ENCODE data around the gene GATA6. TPM values are rescaled to one million over a fixed set of nuclear protein-coding genes. Genes with fewer than 3 reads are reported as not detected.

GATA6 gene
- polyA plus RNA-seq, 1 experiment: 1.5 TPM

GRCh38 chr18:22132763-22133162 lies 36.6 kb upstream of the GATA6 start:
- Histone ChIP-seq H3K27ac (ENCODE audit: low read depth, low read length) (no peak overlapping the region), H3K4me3 (ENCODE audit: low read depth, low read length) (no peak overlapping the region), H3K9me3 (ENCODE audit: control insufficient read depth, insufficient read depth, low read length) (no peaks in the 10 kb centered on the region), H3K27me3 (ENCODE audit: control insufficient read depth, insufficient read depth, low read length) (peaks cover 4% of the 10 kb centered on the region)
- ChIA-PET POLR2A (no interaction called here), CTCF (interaction anchor here (0.6 to 0.7 kb wide), 3 partner anchors 318 to 666 kb away, joined by 4 to 7 read pairs (median 6); no protein-coding TSS in a partner anchor)
- TF ChIP-seq, protein P1, sequence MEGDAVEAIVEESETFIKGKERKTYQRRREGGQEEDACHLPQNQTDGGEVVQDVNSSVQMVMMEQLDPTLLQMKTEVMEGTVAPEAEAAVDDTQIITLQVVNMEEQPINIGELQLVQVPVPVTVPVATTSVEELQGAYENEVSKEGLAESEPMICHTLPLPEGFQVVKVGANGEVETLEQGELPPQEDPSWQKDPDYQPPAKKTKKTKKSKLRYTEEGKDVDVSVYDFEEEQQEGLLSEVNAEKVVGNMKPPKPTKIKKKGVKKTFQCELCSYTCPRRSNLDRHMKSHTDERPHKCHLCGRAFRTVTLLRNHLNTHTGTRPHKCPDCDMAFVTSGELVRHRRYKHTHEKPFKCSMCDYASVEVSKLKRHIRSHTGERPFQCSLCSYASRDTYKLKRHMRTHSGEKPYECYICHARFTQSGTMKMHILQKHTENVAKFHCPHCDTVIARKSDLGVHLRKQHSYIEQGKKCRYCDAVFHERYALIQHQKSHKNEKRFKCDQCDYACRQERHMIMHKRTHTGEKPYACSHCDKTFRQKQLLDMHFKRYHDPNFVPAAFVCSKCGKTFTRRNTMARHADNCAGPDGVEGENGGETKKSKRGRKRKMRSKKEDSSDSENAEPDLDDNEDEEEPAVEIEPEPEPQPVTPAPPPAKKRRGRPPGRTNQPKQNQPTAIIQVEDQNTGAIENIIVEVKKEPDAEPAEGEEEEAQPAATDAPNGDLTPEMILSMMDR (IDR thresholded peaks at IDR 0.05; ENCODE audit: low read depth, low read length): no peak
- no peak for DNase-seq (ENCODE audit: low read depth, low spot score)

DNA sequence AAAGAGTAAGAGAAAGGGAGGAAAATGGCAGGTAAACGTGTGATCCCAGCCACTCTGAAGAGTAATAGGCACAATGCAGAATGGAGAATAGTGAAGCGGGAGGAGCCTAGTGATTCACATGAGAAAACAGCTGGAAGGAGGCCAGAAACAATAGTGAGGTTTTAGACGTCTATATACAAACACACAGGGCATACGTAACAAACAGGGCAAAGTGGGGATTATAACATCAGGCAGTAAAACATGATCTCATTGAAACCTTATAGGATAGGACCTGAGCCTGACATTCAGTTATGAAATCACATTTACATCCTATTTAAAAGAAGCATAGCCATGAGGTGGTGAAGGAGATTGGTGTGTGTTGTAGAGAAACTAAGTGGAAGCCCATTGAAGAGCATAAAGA lies 33.0 kb upstream of the GATA6 start:
- TF ChIP-seq, protein P1 (IDR thresholded peaks at IDR 0.05; ENCODE audit: low read depth, low read length): no peak
- Histone ChIP-seq H3K4me3 (ENCODE audit: low read depth, low read length) (no peak overlapping the region), H3K9me3 (ENCODE audit: control insufficient read depth, insufficient read depth, low read length) (no peaks in the 10 kb centered on the region), H3K27ac (ENCODE audit: low read depth, low read length) (no peak overlapping the region), H3K27me3 (ENCODE audit: control insufficient read depth, insufficient read depth, low read length) (peaks cover 4% of the 10 kb centered on the region)
- ChIA-PET POLR2A (no interaction called here), CTCF (interaction anchor here (0.7 kb wide), 1 partner anchor 98 kb away, joined by 5 read pairs; no protein-coding TSS in a partner anchor)
- no peak for DNase-seq (ENCODE audit: low read depth, low spot score)

- Histone ChIP-seq H3K27me3 (ENCODE audit: control insufficient read depth, insufficient read depth, low read length) (no peaks in the 10 kb centered on the region), H3K4me3 (ENCODE audit: low read depth, low read length) (no peak overlapping the region), H3K9me3 (ENCODE audit: control insufficient read depth, insufficient read depth, low read length) (no peaks in the 10 kb centered on the region), H3K27ac (ENCODE audit: low read depth, low read length) (no peak overlapping the region)
- TF ChIP-seq, protein P1 (IDR thresholded peaks at IDR 0.05; ENCODE audit: low read depth, low read length): no peak
- DNase-seq (ENCODE audit: low read depth, low spot score): no peak
- ChIA-PET POLR2A (no interaction called here), CTCF (no interaction called here)
Measured at GRCh38 chr18:22141211-22141610, 28.2 kb upstream of the GATA6 start.

DNA sequence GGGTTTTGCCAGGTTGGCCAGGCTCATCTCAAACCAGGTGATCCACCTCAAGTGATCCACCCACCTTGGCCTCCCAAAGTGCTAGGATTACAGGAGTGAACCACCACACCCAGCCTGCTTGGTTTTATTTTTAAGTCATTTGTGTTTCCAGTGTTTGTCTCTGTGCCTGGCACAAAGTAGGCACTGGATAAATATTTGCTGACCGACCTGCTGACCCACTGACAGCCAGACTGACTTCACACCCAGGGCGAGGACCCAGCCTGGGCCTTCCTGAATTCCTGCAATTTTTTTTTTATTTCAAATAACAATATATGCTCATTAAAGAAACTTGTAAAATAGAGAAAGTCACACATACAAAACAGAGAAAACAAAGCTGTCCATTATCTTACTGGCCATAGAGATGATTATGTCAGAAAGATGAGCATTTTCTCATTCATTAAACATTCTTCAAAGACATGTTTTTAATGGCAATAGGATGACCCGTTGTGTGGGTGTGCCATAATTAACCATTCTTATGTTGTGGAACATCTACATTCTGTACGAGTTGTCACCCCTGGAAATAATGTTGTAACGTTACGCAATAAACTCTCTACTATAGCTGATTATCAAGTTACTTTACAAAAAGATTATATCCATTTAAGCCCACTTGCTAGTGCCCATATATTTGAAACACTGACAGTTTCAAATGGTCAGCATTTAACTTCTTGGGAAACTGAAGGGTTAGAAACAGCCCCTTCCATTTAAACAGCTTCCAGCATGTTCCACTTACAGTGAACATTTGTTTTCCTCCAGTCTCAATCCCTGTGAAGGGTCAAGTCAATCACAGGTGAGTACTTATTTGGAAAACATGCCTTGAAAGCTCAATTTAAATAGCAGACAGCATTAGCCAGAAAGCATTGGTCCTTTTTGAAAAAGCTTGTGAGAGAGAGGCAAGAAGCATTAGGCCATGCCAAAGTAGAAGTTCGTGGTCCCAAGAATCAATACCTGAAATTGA lies 25.7 kb upstream of the GATA6 start:
- Histone ChIP-seq H3K9me3 (ENCODE audit: control insufficient read depth, insufficient read depth, low read length) (no peaks in the 10 kb centered on the region), H3K27me3 (ENCODE audit: control insufficient read depth, insufficient read depth, low read length) (peaks cover 7% of the 10 kb centered on the region), H3K27ac (ENCODE audit: low read depth, low read length) (no peak overlapping the region), H3K4me3 (ENCODE audit: low read depth, low read length) (no peak overlapping the region)
- CTCF ChIA-PET: interaction anchor here (0.7 to 1.2 kb wide), 2 partner anchors 35 to 146 kb away, joined by 4 to 6 read pairs; no protein-coding TSS in a partner anchor
- POLR2A ChIA-PET: no interaction called here
- DNase-seq (ENCODE audit: low read depth, low spot score): no peak
- TF ChIP-seq, protein P1 (IDR thresholded peaks at IDR 0.05; ENCODE audit: low read depth, low read length): no peak

- Histone ChIP-seq H3K9me3 (ENCODE audit: control insufficient read depth, insufficient read depth, low read length) (no peaks in the 10 kb centered on the region), H3K27me3 (ENCODE audit: control insufficient read depth, insufficient read depth, low read length) (peaks cover 11% of the 10 kb centered on the region), H3K27ac (ENCODE audit: low read depth, low read length) (no peak overlapping the region), H3K4me3 (ENCODE audit: low read depth, low read length) (no peak overlapping the region)
- DNase-seq (ENCODE audit: low read depth, low spot score): no peak
- ChIA-PET CTCF (no interaction called here), POLR2A (no interaction called here)
- TF ChIP-seq, protein P1 (IDR thresholded peaks at IDR 0.05; ENCODE audit: low read depth, low read length): no peak
Measured at GRCh38 chr18:22145160-22145559, 24.2 kb upstream of the GATA6 start.

Measured in AG04450 (cell line).